Measurements from ENCODE around the gene PRKG1.

PRKG1 gene

DNA sequence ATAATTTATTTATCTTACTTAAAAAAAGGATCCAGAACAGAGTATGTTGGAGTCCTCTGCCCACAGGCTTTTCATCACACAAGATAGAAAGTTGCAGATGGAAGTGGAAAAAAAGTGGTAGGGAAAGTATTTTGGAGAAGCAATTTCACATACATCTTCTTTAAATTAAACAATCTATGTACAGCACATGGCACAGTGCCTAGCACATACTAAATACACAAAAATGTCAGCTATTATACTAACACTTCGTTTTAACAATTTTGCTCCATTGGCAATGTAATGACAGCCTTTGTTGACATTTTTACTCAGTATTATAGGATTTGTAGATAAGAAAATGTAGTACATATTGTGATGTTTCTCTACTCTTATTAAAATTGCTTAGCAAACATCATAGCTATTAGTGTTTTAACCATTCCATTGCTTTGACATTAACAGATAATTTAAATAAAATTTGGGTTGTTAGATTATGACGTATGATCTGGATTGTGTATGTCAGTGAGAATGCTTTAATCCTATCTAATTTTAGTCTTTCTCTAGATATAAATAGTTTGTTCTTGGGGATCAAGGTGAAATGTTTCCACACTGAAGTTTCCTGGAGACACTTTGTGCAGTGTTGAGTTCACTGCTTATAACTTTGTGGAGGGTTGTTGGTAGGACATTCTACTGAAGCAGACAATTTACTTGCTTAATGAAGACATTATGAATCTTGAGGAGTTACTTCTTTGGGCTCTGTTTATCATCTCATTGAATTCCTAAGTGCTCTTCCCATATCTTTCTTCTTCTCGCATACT is 1037.0 kb downstream of the PRKG1 start:
- H3K4me2 ChIP-seq (ENCODE audit: low read length), result no peak overlapping the region
- no peak overlapping the region for H3K56ac ChIP-seq (ENCODE audit: low read length)
- DNase-seq, result no peak
- no peak overlapping the region for H4K5ac ChIP-seq (ENCODE audit: low read length)
- no peak overlapping the region for H3K4me3 ChIP-seq (ENCODE audit: low read length)
- no peak overlapping the region for H2BK5ac ChIP-seq (ENCODE audit: low read length)
- H3K27ac ChIP-seq (ENCODE audit: low read depth, low read length), result no peak overlapping the region
- WGBS (ENCODE audit: extremely low coverage, insufficient coverage, low lambda C conversion rate), result no CpG with 5 or more reads among the region's 3 CpGs
- no peaks in the 10 kb centered on the region for H3K4me1 ChIP-seq (ENCODE audit: control insufficient read depth, low read depth, low read length)
- H3K27me3 ChIP-seq (ENCODE audit: insufficient read depth, low read length, poor library complexity), result no peaks in the 10 kb centered on the region
- H3K18ac ChIP-seq (ENCODE audit: low read length), result no peak overlapping the region
- H3K79me1 ChIP-seq (ENCODE audit: low read length), result no peaks in the 10 kb centered on the region
- H4K8ac ChIP-seq (ENCODE audit: low read depth, low read length), result no peak overlapping the region
- H3K79me2 ChIP-seq (ENCODE audit: control insufficient read depth, insufficient read depth, low read length), result no peaks in the 10 kb centered on the region
- no peak overlapping the region for H3K23ac ChIP-seq (ENCODE audit: low read length)
- no peak overlapping the region for H2BK120ac ChIP-seq (ENCODE audit: low read depth, low read length)
- H3K4ac ChIP-seq (ENCODE audit: low read depth, low read length), result no peak overlapping the region
- H3K36me3 ChIP-seq (ENCODE audit: control insufficient read depth, insufficient read depth, low read length), result no peaks in the 10 kb centered on the region
- H2BK15ac ChIP-seq (replicated peaks; ENCODE audit: low read depth), result no peak overlapping the region
- H2AK5ac ChIP-seq (ENCODE audit: low read length), result no peak overlapping the region
- no peak overlapping the region for H3K9ac ChIP-seq (ENCODE audit: low read length)

DNA sequence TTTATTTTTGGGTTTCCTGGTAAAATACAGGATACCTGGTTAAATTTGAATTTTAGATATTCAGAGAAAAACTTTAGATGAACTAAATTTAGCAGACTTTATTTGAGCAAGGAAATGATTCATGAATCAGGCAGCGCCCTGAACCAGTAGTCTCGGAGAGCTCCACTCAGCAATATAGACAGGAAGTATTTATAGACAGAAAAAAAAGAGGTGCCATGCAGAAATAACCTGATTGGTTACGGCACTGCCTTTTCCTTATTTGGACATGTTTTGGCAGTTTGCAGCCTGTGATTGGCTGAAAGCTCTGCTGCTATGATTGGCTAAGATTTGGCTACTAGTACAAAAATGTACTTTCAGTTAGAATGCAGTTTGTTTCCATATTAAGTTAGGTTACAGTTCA is 1041.5 kb downstream of the PRKG1 start:
- Histone ChIP-seq H2BK120ac (ENCODE audit: low read depth, low read length) (no peak overlapping the region), H3K9ac (ENCODE audit: low read length) (no peak overlapping the region), H3K27me3 (ENCODE audit: insufficient read depth, low read length, poor library complexity) (no peaks in the 10 kb centered on the region), H3K23ac (ENCODE audit: low read length) (no peak overlapping the region), H3K4ac (ENCODE audit: low read depth, low read length) (no peak overlapping the region), H3K36me3 (ENCODE audit: control insufficient read depth, insufficient read depth, low read length) (no peaks in the 10 kb centered on the region), H3K18ac (ENCODE audit: low read length) (no peak overlapping the region), H2BK5ac (ENCODE audit: low read length) (no peak overlapping the region), H4K5ac (ENCODE audit: low read length) (no peak overlapping the region), H3K4me2 (ENCODE audit: low read length) (no peak overlapping the region), H2AK5ac (ENCODE audit: low read length) (no peak overlapping the region), H3K27ac (ENCODE audit: low read depth, low read length) (no peak overlapping the region), H2BK15ac (replicated peaks; ENCODE audit: low read depth) (no peak overlapping the region), H3K79me1 (ENCODE audit: low read length) (no peaks in the 10 kb centered on the region), H3K4me1 (ENCODE audit: control insufficient read depth, low read depth, low read length) (no peaks in the 10 kb centered on the region), H3K79me2 (ENCODE audit: control insufficient read depth, insufficient read depth, low read length) (no peaks in the 10 kb centered on the region), H3K4me3 (ENCODE audit: low read length) (no peak overlapping the region), H4K8ac (ENCODE audit: low read depth, low read length) (no peak overlapping the region), H3K56ac (ENCODE audit: low read length) (no peak overlapping the region)
- DNase-seq, result no peak
- no CpG with 5 or more reads among the region's 3 CpGs for WGBS (ENCODE audit: extremely low coverage, insufficient coverage, low lambda C conversion rate)

DNA sequence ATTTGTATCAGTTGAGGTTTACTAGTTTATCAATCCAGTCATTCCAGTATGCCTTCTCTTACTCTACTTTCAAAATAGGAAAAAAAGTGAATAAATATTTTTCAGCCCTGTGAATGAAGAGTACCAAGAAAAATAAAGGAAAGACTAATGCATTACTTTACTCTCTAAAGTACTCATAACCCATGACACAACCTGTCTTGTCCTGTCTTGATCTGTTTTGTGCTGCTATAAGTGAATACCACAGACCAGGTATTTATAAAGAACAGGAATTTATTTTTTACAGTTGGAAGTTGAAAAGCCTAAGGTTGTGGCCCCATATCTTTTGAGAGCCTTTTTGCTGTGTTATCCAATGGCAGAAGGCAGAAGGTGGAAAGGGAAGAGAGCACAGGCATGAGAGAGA is 1045.2 kb downstream of the PRKG1 start:
- Histone ChIP-seq H3K36me3 (ENCODE audit: control insufficient read depth, insufficient read depth, low read length) (no peaks in the 10 kb centered on the region), H2BK5ac (ENCODE audit: low read length) (no peak overlapping the region), H3K18ac (ENCODE audit: low read length) (no peak overlapping the region), H3K4ac (ENCODE audit: low read depth, low read length) (no peak overlapping the region), H3K4me1 (ENCODE audit: control insufficient read depth, low read depth, low read length) (no peaks in the 10 kb centered on the region), H3K4me2 (ENCODE audit: low read length) (no peak overlapping the region), H3K9ac (ENCODE audit: low read length) (no peak overlapping the region), H3K27me3 (ENCODE audit: insufficient read depth, low read length, poor library complexity) (no peaks in the 10 kb centered on the region), H2BK15ac (replicated peaks; ENCODE audit: low read depth) (no peak overlapping the region), H3K79me1 (ENCODE audit: low read length) (no peaks in the 10 kb centered on the region), H3K4me3 (ENCODE audit: low read length) (no peak overlapping the region), H3K23ac (ENCODE audit: low read length) (no peak overlapping the region), H3K79me2 (ENCODE audit: control insufficient read depth, insufficient read depth, low read length) (no peaks in the 10 kb centered on the region), H3K56ac (ENCODE audit: low read length) (no peak overlapping the region), H2AK5ac (ENCODE audit: low read length) (no peak overlapping the region), H4K8ac (ENCODE audit: low read depth, low read length) (no peak overlapping the region), H2BK120ac (ENCODE audit: low read depth, low read length) (no peak overlapping the region), H3K27ac (ENCODE audit: low read depth, low read length) (no peak overlapping the region), H4K5ac (ENCODE audit: low read length) (no peak overlapping the region)
- no peak for DNase-seq

DNA sequence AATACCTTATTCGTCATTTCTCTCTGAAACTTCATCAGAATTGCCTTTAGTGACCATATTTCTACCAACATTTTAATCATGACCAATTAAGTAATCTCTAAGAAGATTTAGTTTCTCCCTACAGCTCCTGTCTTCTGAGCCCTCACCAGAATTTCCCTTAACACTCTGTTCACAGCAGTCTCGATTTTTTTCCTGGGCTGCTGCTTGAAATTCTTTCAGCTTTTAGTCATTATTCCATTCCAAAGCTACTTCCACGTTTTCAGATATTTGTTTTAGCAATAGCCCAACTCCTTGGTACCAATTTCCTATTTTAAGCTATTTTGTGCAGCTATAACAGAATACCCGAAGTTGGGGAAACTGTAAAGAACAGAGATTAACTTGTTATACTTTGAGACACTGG is 1047.4 kb downstream of the PRKG1 start:
- H3K56ac ChIP-seq (ENCODE audit: low read length), result no peak overlapping the region
- H3K79me2 ChIP-seq (ENCODE audit: control insufficient read depth, insufficient read depth, low read length), result no peaks in the 10 kb centered on the region
- no peaks in the 10 kb centered on the region for H3K79me1 ChIP-seq (ENCODE audit: low read length)
- H3K36me3 ChIP-seq (ENCODE audit: control insufficient read depth, insufficient read depth, low read length), result no peaks in the 10 kb centered on the region
- no peak overlapping the region for H4K5ac ChIP-seq (ENCODE audit: low read length)
- H3K4me2 ChIP-seq (ENCODE audit: low read length), result no peak overlapping the region
- H3K23ac ChIP-seq (ENCODE audit: low read length), result no peak overlapping the region
- no peak overlapping the region for H4K8ac ChIP-seq (ENCODE audit: low read depth, low read length)
- no peak overlapping the region for H2AK5ac ChIP-seq (ENCODE audit: low read length)
- no peak overlapping the region for H3K4me3 ChIP-seq (ENCODE audit: low read length)
- H3K27me3 ChIP-seq (ENCODE audit: insufficient read depth, low read length, poor library complexity), result no peaks in the 10 kb centered on the region
- H3K9ac ChIP-seq (ENCODE audit: low read length), result no peak overlapping the region
- H3K4ac ChIP-seq (ENCODE audit: low read depth, low read length), result no peak overlapping the region
- no CpG with 5 or more reads among the region's 4 CpGs for WGBS (ENCODE audit: extremely low coverage, insufficient coverage, low lambda C conversion rate)
- no peak overlapping the region for H3K27ac ChIP-seq (ENCODE audit: low read depth, low read length)
- no peak overlapping the region for H2BK120ac ChIP-seq (ENCODE audit: low read depth, low read length)
- no peak overlapping the region for H3K18ac ChIP-seq (ENCODE audit: low read length)
- H2BK5ac ChIP-seq (ENCODE audit: low read length), result no peak overlapping the region
- H2BK15ac ChIP-seq (replicated peaks; ENCODE audit: low read depth), result no peak overlapping the region
- no peaks in the 10 kb centered on the region for H3K4me1 ChIP-seq (ENCODE audit: control insufficient read depth, low read depth, low read length)
- DNase-seq, result no peak

DNA sequence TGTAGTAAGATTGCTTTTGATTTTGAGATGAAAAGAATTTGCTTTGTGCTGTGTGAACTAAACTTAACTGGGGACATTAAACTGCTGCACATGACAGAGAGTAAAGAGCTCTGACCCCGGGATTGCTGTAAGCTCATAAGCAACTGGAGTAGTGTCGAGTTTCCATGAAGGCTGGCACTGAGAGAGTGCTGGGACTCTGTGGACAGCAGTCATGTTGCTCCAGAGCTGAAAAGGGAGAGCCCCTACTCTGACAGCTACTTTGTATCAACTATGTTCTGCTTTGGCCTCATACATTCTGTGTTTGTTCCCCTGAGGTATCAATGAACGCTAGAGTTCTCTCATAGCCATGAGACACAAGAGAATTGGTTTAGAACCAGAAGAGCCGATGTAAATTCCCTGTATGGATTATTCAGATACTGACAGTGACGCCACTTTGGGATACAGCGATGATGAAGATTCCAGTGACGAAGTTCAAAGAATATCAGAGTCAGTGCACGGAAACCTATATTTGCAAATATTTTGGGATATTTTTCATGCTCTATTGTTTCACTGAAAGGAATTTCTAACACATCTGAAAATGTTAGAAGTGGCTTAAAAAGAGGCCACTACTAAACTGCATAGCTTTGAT is 1053.9 kb downstream of the PRKG1 start:
- no peak overlapping the region for H2BK15ac ChIP-seq (replicated peaks; ENCODE audit: low read depth)
- H3K23ac ChIP-seq (ENCODE audit: low read length), result no peak overlapping the region
- H3K4me3 ChIP-seq (ENCODE audit: low read length), result no peak overlapping the region
- H3K4ac ChIP-seq (ENCODE audit: low read depth, low read length), result no peak overlapping the region
- no CpG with 5 or more reads among the region's 8 CpGs for WGBS (ENCODE audit: extremely low coverage, insufficient coverage, low lambda C conversion rate)
- no peaks in the 10 kb centered on the region for H3K27me3 ChIP-seq (ENCODE audit: insufficient read depth, low read length, poor library complexity)
- no peak overlapping the region for H3K4me2 ChIP-seq (ENCODE audit: low read length)
- H4K8ac ChIP-seq (ENCODE audit: low read depth, low read length), result no peak overlapping the region
- H3K18ac ChIP-seq (ENCODE audit: low read length), result no peak overlapping the region
- no peak overlapping the region for H4K5ac ChIP-seq (ENCODE audit: low read length)
- H3K36me3 ChIP-seq (ENCODE audit: control insufficient read depth, insufficient read depth, low read length), result no peaks in the 10 kb centered on the region
- H2AK5ac ChIP-seq (ENCODE audit: low read length), result no peak overlapping the region
- no peak overlapping the region for H3K27ac ChIP-seq (ENCODE audit: low read depth, low read length)
- H3K79me2 ChIP-seq (ENCODE audit: control insufficient read depth, insufficient read depth, low read length), result no peaks in the 10 kb centered on the region
- H3K4me1 ChIP-seq (ENCODE audit: control insufficient read depth, low read depth, low read length), result no peaks in the 10 kb centered on the region
- DNase-seq, result peak; percentile 25
- H2BK5ac ChIP-seq (ENCODE audit: low read length), result no peak overlapping the region
- no peaks in the 10 kb centered on the region for H3K79me1 ChIP-seq (ENCODE audit: low read length)
- no peak overlapping the region for H3K9ac ChIP-seq (ENCODE audit: low read length)
- no peak overlapping the region for H3K56ac ChIP-seq (ENCODE audit: low read length)
- no peak overlapping the region for H2BK120ac ChIP-seq (ENCODE audit: low read depth, low read length)
